HG03025 (cell line): ENCODE measurements around the gene PIP5K1C.

ENCODE experiments used
- ATAC-seq: cut with Tn5 transposase; IDR thresholded peaks from one replicate; pipeline ENCODE4 v1.9.1; 2021; ENCODE audit warnings: mild to moderate bottlenecking, moderate library complexity; ENCODE audit not compliant: unreplicated experiment, low FRiP score

Gene PIP5K1C

DNA sequence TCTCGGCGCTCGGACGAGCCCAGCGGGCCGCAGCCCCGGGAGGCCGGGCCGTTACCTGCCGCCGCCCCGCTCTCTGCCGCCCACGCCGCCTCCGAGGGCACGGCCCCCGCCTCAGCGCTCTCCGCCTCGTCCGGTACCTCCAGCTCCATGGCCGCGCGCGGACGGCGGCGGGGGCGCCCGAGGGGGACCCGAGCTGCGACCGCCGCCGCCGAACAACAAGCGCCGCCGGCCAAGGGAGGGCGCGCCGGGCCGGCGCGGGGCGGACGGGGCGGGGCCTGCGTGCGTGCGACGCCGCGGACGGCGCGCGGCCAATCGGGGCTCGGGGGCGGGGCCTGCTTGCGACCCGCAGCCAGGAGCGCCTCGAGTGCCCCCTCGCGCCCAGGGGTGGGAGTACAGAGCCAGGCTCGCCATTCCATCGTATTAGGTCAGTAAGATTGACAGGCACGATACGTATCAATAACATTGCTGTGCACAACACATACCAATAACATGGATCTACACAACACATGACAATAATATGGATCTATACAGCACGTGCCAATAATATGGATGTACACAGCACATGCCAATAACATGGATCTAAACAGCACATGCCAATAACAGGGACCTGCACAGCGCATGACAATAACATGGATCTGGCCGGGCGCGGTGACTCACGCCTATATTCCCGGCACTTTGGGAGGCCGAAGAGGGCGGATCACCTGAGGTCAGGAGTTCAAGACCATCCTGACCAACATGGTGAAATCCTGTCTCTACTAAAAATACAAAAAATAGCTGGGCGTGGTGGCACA lies at the start of gene PIP5K1C:
PIP5K1C (minus strand) TSS at position 227 of the 791 bp plus-strand sequence; CDS start at position 149, 78 bp downstream.
- peak; percentile 67 for ATAC-seq

- ATAC-seq, result no peak
These were observed 48.7 kb upstream of the PIP5K1C start for GRCh38 chr19:3748965-3749364.

GRCh38 chr19:3746371-3747056 lies 46.2 kb upstream of the PIP5K1C start:
- ATAC-seq, result no peak

- ATAC-seq, result no peak
These were observed 45.2 kb upstream of the PIP5K1C start for GRCh38 chr19:3745363-3746045.

DNA sequence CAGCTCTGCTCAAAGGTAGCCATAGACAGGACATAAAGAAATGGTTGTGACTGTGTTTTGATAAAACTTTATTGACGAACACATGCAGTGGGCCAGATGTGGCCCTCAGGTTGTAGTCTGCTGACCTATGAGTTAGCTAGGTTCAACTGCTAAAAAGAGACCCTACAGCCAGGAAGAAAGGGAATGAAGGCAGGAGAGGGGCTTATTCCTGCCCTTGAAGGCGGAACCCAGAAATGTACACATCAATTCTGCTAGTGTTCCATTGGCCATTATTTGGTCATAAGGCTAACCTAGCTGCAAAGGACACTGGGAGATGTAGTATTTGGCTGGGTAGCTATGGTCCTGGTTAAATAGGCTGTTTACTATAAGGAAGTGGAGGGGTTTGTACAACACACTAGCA lies 43.2 kb upstream of the PIP5K1C start:
- no peak for ATAC-seq

GRCh38 chr19:3740431-3740830 lies 40.2 kb upstream of the PIP5K1C start:
- ATAC-seq, result no peak

- ATAC-seq, result no peak
These were observed 38.4 kb upstream of the PIP5K1C start for GRCh38 chr19:3738477-3739220.

GRCh38 chr19:3737487-3738205 lies 37.4 kb upstream of the PIP5K1C start:
- no peak for ATAC-seq

- no peak for ATAC-seq
These were observed 35.9 kb upstream of the PIP5K1C start for GRCh38 chr19:3736106-3736724.

DNA sequence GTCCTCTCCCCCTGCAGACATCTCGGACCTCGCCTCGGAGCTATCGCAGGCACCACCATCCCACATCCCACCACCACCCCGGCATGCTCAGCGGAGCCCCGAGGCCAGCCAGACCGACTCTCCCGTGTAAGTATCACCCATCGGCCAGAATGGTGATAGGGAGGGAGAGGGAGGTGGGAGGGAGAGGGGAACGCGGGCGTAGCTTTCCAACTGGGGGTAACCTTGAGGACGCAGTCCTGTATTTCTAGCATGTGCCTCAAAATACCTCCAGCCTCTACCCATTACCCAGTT lies 34.0 kb upstream of the PIP5K1C start:
- no peak for ATAC-seq

GRCh38 chr19:3733549-3734309 lies 33.5 kb upstream of the PIP5K1C start:
- no peak for ATAC-seq

GRCh38 chr19:3732108-3732507 lies 31.8 kb upstream of the PIP5K1C start:
- ATAC-seq, result no peak

DNA sequence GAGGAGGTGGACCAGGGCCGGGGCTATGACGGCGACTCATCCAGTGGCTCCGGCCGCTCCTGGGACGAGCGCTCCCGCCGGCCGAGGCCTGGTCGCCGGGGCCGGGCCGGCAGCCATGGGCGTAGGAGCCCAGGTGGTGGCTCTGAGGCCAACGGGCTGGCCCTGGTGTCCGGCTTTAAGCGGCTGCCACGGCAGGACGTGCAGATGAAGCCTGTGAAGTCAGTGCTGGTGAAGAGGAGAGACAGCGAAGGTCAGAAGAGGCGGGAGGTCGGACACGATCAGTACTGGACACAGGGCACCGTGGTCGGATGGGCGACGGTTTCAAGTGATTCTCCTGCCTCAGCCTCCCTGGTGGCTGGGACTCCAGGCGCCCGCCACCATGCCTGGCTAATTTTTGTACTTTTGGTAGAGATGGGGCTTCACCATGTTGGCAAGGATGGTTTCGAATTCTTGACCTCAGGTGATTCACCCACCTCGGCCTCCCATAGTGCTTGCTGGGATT lies 30.2 kb upstream of the PIP5K1C start:
- no peak for ATAC-seq

- ATAC-seq, result no peak
These were observed 25.5 kb upstream of the PIP5K1C start for GRCh38 chr19:3725640-3726310.

GRCh38 chr19:3725121-3725520 lies 24.9 kb upstream of the PIP5K1C start:
- no peak for ATAC-seq

- ATAC-seq, result no peak
These were observed 23.6 kb upstream of the PIP5K1C start for GRCh38 chr19:3723883-3724282.

GRCh38 chr19:3723110-3723488 lies 22.8 kb upstream of the PIP5K1C start:
- ATAC-seq, result no peak

DNA sequence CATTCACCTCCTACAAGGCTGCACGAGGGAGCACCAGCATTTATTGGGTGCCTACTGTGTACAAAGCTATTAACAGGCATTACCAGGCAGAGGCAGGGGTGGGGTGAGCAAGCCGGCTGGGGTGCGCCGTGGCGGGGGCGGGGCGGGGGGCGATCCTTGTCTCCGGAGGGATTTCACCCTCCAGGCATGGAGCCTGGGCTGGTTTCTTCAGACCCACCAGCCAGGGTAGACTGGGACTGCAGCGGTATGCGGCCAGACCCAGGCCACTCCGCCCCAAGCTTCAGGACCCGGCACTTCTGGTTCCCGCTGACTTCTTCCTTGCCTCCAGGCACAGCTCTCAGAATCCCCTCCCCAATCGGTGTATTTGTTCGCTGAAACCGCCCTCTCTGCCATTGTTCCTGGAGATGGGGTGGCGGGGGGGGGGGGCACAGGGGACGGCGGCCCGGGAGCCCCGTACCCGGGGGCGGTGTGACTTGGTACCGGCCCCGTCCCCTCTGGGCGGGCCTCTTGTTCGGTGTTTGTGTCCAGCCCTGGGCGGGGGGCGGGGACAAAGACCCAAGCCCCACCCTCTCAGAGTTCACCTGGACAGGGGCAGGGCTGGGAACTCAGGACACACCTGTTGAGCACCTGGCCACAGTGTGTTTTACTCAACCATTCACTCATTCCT lies 22.3 kb upstream of the PIP5K1C start:
- no peak for ATAC-seq
